Stimulated activated CD8-positive, alpha-beta memory T cell treated with anti-CD3 and anti-CD28 coated beads, Interleukin-4, amount 100 ng/mL, for 48 hours (primary cell): ENCODE results near the gene TDRKH.
"Not testable (repeated sequence)": the region's sequence is repeated elsewhere in the genome, so short reads cannot be mapped to it uniquely, and the experiment has no call there.

Experiments
- DNase-seq: peaks from one replicate; pipeline ENCODE4 v3.0.0-alpha.2; 2020

TDRKH gene

GRCh38 chr1:151801310-151801820 is 11.1 kb upstream of the TDRKH start:
- DNase-seq, result no peak

GRCh38 chr1:151800830-151801229 is 10.5 kb upstream of the TDRKH start:
- no peak for DNase-seq

GRCh38 chr1:151799179-151800022 is 9.1 kb upstream of the TDRKH start:
- no peak for DNase-seq

GRCh38 chr1:151798571-151798970 is 8.3 kb upstream of the TDRKH start:
- no peak for DNase-seq

GRCh38 chr1:151790940-151791651 is 796 bp upstream of the TDRKH start:
- DNase-seq, result peak; percentile 44

GRCh38 chr1:151787689-151788088 is 2.6 kb downstream of the TDRKH start:
- DNase-seq, result no peak

GRCh38 chr1:151783796-151784195 is 6.5 kb downstream of the TDRKH start:
- no peak for DNase-seq

- DNase-seq, result no peak
Measured at GRCh38 chr1:151782741-151783140, 7.6 kb downstream of the TDRKH start.

- DNase-seq, result not testable (repeated sequence)
Measured at GRCh38 chr1:151782026-151782425, 8.3 kb downstream of the TDRKH start.

GRCh38 chr1:151780736-151781135 is 9.6 kb downstream of the TDRKH start:
- not testable (repeated sequence) for DNase-seq

GRCh38 chr1:151779852-151780251 is 10.4 kb downstream of the TDRKH start:
- DNase-seq, result no peak

GRCh38 chr1:151777317-151777716 is 13.0 kb downstream of the TDRKH start:
- DNase-seq, result no peak

- DNase-seq, result no peak
Measured at GRCh38 chr1:151776665-151777062, 13.6 kb downstream of the TDRKH start.

- no peak for DNase-seq
Measured at GRCh38 chr1:151775894-151776664, 14.2 kb downstream of the TDRKH start.

- DNase-seq, result no peak
Measured at GRCh38 chr1:151774256-151774922, 15.9 kb downstream of the TDRKH start.

GRCh38 chr1:151773702-151774101 is 16.6 kb downstream of the TDRKH start:
- no peak for DNase-seq

- DNase-seq, result not testable (repeated sequence)
Measured at GRCh38 chr1:151769270-151769669, 21.0 kb downstream of the TDRKH start.

- not testable (repeated sequence) for DNase-seq
Measured at GRCh38 chr1:151768351-151769066, 21.8 kb downstream of the TDRKH start.

GRCh38 chr1:151763990-151764389 is 26.3 kb downstream of the TDRKH start:
- DNase-seq, result no peak

GRCh38 chr1:151762941-151763921 is 27.1 kb downstream of the TDRKH start, which contains the start of gene MRPL9:
Gene MRPL9, minus strand, starts transcription at chr1:151763496. Its CDS starts 17 bp downstream, at chr1:151763479.
- DNase-seq, result peak; percentile 92
